ENCODE results near the gene SLC46A3.

SLC46A3 gene

DNA sequence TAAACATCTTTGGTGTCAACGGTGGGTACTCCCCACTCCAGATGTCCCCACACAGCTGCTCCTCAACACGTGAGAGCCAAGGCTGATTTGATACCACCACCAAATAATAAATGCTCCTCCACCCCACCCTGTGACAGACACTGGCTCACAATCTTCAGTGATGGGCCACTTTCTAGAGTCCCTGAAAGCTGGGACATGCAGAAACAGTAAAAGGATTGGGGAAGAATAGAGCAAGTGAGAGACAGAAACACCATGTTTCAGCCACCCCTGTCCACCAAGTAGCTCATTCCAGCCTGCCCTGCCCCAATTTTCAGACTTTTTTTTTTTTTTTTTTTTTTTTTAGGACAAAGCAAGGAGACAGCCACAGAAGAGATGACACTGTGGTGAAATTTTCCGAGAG is 1.6 kb downstream of the SLC46A3 start:
- TF ChIP-seq, protein P1, sequence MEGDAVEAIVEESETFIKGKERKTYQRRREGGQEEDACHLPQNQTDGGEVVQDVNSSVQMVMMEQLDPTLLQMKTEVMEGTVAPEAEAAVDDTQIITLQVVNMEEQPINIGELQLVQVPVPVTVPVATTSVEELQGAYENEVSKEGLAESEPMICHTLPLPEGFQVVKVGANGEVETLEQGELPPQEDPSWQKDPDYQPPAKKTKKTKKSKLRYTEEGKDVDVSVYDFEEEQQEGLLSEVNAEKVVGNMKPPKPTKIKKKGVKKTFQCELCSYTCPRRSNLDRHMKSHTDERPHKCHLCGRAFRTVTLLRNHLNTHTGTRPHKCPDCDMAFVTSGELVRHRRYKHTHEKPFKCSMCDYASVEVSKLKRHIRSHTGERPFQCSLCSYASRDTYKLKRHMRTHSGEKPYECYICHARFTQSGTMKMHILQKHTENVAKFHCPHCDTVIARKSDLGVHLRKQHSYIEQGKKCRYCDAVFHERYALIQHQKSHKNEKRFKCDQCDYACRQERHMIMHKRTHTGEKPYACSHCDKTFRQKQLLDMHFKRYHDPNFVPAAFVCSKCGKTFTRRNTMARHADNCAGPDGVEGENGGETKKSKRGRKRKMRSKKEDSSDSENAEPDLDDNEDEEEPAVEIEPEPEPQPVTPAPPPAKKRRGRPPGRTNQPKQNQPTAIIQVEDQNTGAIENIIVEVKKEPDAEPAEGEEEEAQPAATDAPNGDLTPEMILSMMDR (IDR thresholded peaks at IDR 0.05; ENCODE audit: unreplicated experiment in 3 of 3), result no peak
- no peak overlapping the region for H3K27ac Mint-ChIP-seq
- peak overlapping the region; percentile 64 to 93 (median 75) for H3K4me3 Mint-ChIP-seq
- H3K27me3 Mint-ChIP-seq (ENCODE audit: low read depth), result peaks cover 49% of the 10 kb centered on the region
- H3K9me3 Mint-ChIP-seq, result no peaks in the 10 kb centered on the region
- H3K4me1 Mint-ChIP-seq, result peaks cover 8% of the 10 kb centered on the region
- H3K36me3 Mint-ChIP-seq (ENCODE audit: low read depth), result no peaks in the 10 kb centered on the region

DNA sequence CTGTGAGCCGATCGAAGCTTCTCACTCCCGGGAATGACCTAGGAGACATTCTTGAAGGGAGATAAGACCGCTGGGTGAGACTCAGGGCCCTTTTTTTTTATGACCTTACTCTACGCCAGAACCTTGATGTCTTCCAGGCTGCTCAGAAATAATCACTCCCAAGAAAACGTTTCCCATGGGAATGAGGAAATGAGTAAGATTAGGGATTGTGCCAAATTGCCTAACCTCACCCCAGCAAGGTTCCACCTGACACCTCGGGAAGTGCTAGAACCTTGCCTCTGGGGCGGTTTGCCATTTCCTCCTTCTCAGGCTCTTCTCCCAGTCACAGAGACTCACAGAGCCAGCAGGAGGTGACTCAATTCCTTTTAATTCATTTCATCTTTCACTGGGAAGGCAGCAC is 2.3 kb downstream of the SLC46A3 start:
- Mint-ChIP-seq H3K4me3 (peak overlapping the region; percentile 20 to 93 (median 75)), H3K4me1 (peaks cover 8% of the 10 kb centered on the region), H3K36me3 (ENCODE audit: low read depth) (no peaks in the 10 kb centered on the region), H3K27me3 (ENCODE audit: low read depth) (peaks cover 43% of the 10 kb centered on the region), H3K9me3 (no peaks in the 10 kb centered on the region), H3K27ac (no peak overlapping the region)
- TF ChIP-seq, protein P1 (IDR thresholded peaks at IDR 0.05; ENCODE audit: unreplicated experiment in 3 of 3), result no peak

- no peaks in the 10 kb centered on the region for H3K36me3 Mint-ChIP-seq (ENCODE audit: low read depth)
- TF ChIP-seq, protein P1 (IDR thresholded peaks at IDR 0.05; ENCODE audit: unreplicated experiment in 3 of 3), result no peak
- peaks cover 11% of the 10 kb centered on the region for H3K4me1 Mint-ChIP-seq
- no peak overlapping the region for H3K27ac Mint-ChIP-seq
- peak overlapping the region in 1 of 3 experiments; percentile 41 for H3K4me3 Mint-ChIP-seq
- no peaks in the 10 kb centered on the region for H3K9me3 Mint-ChIP-seq
- H3K27me3 Mint-ChIP-seq (ENCODE audit: low read depth), result peaks cover 43% of the 10 kb centered on the region
These were observed 4.1 kb downstream of the SLC46A3 start for GRCh38 chr13:28714651-28715050.

DNA sequence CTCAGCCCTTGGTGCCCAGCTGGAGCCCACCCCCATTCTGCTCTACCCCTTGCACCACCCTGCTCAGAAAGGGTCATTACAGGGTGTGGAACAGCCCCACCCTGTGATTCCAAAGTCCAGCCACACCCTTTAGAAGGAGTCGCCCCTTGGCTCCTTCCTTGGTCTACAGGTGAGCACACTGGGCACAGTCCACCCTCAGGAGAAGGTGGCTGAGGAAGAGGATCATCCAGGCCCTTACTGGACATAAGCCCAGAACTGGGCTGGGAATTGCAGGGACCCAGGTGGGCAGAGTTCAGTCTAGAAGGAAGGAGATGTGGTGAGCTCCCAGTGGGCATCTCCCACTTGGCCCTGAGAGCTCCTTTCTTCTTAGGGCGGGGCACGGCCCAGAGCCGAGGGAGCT is 8.6 kb downstream of the SLC46A3 start:
- Mint-ChIP-seq H3K27me3 (ENCODE audit: low read depth) (peaks cover 5% of the 10 kb centered on the region), H3K9me3 (no peaks in the 10 kb centered on the region), H3K36me3 (ENCODE audit: low read depth) (no peaks in the 10 kb centered on the region), H3K4me1 (peaks cover 22% of the 10 kb centered on the region), H3K27ac (no peak overlapping the region), H3K4me3 (no peak overlapping the region)
- TF ChIP-seq, protein P1 (IDR thresholded peaks at IDR 0.05; ENCODE audit: unreplicated experiment in 3 of 3), result no peak

DNA sequence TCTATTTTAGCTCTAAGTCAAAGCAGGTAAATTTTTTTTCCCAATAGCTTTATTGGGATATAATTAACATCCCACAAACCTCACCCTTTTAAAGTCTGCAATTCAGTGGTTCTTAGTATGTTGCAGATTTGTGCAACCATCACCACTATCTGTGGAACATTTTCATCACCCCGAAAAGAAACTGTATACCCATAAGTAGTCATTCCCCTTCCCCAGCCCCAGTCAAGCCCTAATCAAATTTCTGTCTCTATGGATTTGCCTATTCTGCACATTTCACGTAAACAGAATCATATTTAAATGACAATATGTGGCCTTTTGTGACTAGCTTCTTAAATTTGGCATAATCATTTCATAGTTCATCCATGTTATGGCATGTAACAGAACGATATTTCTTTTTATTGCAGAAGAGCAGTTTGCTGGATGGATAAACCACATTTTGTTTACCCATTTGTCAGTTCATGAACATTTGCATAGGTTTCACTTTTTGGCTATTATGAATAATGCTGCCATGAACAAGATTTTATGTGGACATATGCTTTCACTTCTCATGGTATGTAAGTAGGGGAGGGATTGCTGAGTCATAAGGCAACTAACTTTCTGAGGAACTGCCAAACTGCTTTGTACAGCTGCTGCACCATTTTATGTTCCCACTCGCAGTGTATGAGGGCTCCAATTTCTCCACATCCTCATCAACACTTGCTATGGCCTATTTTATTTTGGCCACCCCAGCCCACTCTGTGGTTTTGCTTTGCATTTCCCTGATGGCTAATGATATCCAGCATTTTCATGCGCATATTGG is 10.9 kb downstream of the SLC46A3 start:
- H3K4me1 Mint-ChIP-seq, result peaks cover 22% of the 10 kb centered on the region

More for the DNA sequence above, 10.9 kb downstream of the SLC46A3 start:
- H3K9me3 Mint-ChIP-seq, result no peaks in the 10 kb centered on the region
- no peak overlapping the region for H3K4me3 Mint-ChIP-seq
- H3K36me3 Mint-ChIP-seq (ENCODE audit: low read depth), result no peaks in the 10 kb centered on the region
- TF ChIP-seq, protein P1 (IDR thresholded peaks at IDR 0.05; ENCODE audit: unreplicated experiment in 3 of 3), result no peak
- H3K27ac Mint-ChIP-seq, result peak overlapping the region in 2 of 3 experiments; percentile 28 to 65
- no peaks in the 10 kb centered on the region for H3K27me3 Mint-ChIP-seq (ENCODE audit: low read depth)
